ENCODE data around the gene OCA2.

- TF ChIP-seq SUZ12 (IDR thresholded peaks at IDR 0.05; ENCODE audit: extremely low read depth, insufficient read depth, insufficient read length) (no peak), YY1 (IDR thresholded peaks at IDR 0.05; ENCODE audit: insufficient read depth, insufficient read length) (no peak)
Observed at GRCh38 chr15:27869697-27870281, 229.3 kb downstream of the OCA2 start.

Measured in NT2/D1 (cell line).